ENCODE measurements around the gene KLK6.

DNA sequence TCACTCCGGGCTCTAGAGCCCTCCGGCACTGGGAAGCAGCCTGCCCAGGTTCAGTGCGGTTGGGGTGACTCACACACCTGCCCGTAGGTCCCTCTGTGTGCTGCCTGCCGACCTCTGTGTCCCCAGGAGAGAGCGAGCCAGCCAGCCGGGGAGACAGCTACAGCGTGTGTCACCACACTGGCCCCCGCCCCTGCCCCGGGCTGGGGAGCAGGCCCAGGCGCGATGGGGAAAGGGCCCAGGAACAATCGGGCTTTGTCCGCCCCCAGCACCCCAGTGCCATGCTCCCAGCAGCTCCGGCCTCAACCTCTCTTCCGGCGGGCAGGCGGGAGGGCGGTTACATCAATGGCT is at the start of gene KLK6:
- TF ChIP-seq POLR2A (IDR thresholded peaks at IDR 0.05; ENCODE audit: low read length): no peak
- no peak for TF ChIP-seq GATA1 (IDR thresholded peaks at IDR 0.05; ENCODE audit: low read depth, low read length)
